Ectodermal cell (in vitro differentiated cells): ENCODE results near the gene HID1.
A peak's percentile ranks its signal among the peaks of the same experiment; 100 is the strongest.
"Not testable (repeated sequence)": the region's sequence is repeated elsewhere in the genome, so short reads cannot be mapped to it uniquely, and the experiment has no call there.

ENCODE experiments used
- H3K27ac ChIP-seq: 2 replicates; pipeline ENCODE4 v1.7.0; 2013; ENCODE audit warnings: mild to moderate bottlenecking, low read depth, low read length; ENCODE audit not compliant: insufficient read depth, poor library complexity, severe bottlenecking
- H3K27me3 ChIP-seq: 2 replicates; pipeline ENCODE4 v1.7.0; 2013; ENCODE audit warnings: mild to moderate bottlenecking, low read length; ENCODE audit not compliant: insufficient read depth, control insufficient read depth, poor library complexity, severe bottlenecking
- H3K36me3 ChIP-seq: one replicate; pipeline ENCODE4 v1.7.0; 2013; ENCODE audit warnings: low read length; ENCODE audit not compliant: control insufficient read depth, insufficient read depth
- H3K4me1 ChIP-seq: one replicate; pipeline ENCODE4 v1.7.0; 2013; ENCODE audit warnings: low read length; ENCODE audit not compliant: control insufficient read depth, insufficient read depth
- H3K4me3 ChIP-seq: 2 replicates; pipeline ENCODE4 v1.7.0; 2013; ENCODE audit warnings: low read depth, low read length, control low read depth; ENCODE audit not compliant: insufficient read depth
- H3K9me3 ChIP-seq: 2 replicates; pipeline ENCODE4 v1.7.0; 2013; ENCODE audit warnings: mild to moderate bottlenecking, low read length, moderate library complexity; ENCODE audit not compliant: control insufficient read depth
- WGBS, 2 experiments: methylation state at CpG; one replicate each; pipeline ENCODE4 v1.1.7; 2013; ENCODE audit warnings: missing lambda C conversion rate in 2 of 2; 5-methylcytosine and 5-hydroxymethylcytosine counted together

The HID1 gene

GRCh38 chr17:74971069-74971841 lies 1.3 kb downstream of the HID1 start:
- Histone ChIP-seq H3K9me3 (no peaks in the 10 kb centered on the region), H3K27me3 (peaks cover 63% of the 10 kb centered on the region), H3K36me3 (no peaks in the 10 kb centered on the region), H3K4me3 (peak overlapping the region; percentile 49), H3K27ac (no peak overlapping the region), H3K4me1 (peaks cover 5% of the 10 kb centered on the region)
- 91 to 93% methylated on average over 8 of the region's 8 CpGs for WGBS, 2 experiments

DNA sequence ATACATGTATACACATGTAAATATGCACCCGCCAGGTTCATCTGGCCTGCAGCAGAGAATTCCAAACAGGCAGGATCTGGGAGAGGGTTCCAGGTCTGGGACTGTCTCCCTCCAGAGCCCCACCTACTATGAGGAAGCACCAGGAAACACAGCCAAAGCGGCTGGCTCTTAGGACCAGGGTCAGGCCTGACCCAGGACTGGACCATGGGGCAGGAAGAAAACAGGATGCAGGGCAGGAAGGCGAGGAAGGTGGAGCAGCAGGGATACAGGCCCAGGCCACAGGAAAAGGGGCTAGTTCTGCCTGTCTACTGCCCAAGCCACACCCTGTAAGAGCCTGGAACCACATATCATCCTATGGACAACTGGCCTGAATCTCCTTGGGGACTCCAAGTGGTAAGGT lies 2.2 kb downstream of the HID1 start:
- H3K4me3 ChIP-seq, result no peak overlapping the region
- H3K4me1 ChIP-seq, result peaks cover 5% of the 10 kb centered on the region
- H3K36me3 ChIP-seq, result no peaks in the 10 kb centered on the region
- 86 to 91% methylated on average over 3 of the region's 3 CpGs for WGBS, 2 experiments
- peaks cover 54% of the 10 kb centered on the region for H3K27me3 ChIP-seq
- H3K9me3 ChIP-seq, result no peaks in the 10 kb centered on the region
- H3K27ac ChIP-seq, result no peak overlapping the region

GRCh38 chr17:74969501-74969900 lies 3.1 kb downstream of the HID1 start:
- H3K4me1 ChIP-seq, H3K4me3 ChIP-seq, H3K36me3 ChIP-seq, H3K27ac ChIP-seq, H3K9me3 ChIP-seq: not testable (repeated sequence)
- peaks cover 45% of the 10 kb centered on the region for H3K27me3 ChIP-seq
- WGBS, 2 experiments, result 96% methylated on average over 5 of the region's 5 CpGs

DNA sequence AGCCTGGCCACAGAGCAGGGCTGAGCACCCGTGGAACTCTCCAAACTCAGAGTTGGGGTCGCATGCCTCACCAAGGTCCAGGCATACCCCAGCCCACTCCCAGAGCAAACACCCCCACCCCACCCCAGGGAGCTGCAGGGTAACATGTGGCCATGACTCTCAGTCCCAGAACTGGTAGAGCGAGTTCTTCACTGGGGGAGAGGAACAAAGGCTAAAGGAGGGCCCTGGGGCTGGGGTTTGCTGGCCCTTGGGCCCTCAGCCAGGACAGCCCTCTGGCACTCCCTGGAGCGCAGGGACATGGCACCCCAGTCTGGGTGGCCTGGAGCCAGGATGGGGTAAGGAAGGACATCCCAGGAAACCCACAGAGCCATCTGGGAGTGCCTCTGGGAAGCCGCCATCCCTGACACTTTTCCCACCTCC lies 4.2 kb downstream of the HID1 start:
- 84 to 87% methylated on average over 5 of the region's 5 CpGs for WGBS, 2 experiments
- Histone ChIP-seq H3K9me3 (no peaks in the 10 kb centered on the region), H3K27ac (no peak overlapping the region), H3K4me3 (no peak overlapping the region), H3K4me1 (peaks cover 5% of the 10 kb centered on the region), H3K27me3 (peaks cover 34% of the 10 kb centered on the region), H3K36me3 (no peaks in the 10 kb centered on the region)

DNA sequence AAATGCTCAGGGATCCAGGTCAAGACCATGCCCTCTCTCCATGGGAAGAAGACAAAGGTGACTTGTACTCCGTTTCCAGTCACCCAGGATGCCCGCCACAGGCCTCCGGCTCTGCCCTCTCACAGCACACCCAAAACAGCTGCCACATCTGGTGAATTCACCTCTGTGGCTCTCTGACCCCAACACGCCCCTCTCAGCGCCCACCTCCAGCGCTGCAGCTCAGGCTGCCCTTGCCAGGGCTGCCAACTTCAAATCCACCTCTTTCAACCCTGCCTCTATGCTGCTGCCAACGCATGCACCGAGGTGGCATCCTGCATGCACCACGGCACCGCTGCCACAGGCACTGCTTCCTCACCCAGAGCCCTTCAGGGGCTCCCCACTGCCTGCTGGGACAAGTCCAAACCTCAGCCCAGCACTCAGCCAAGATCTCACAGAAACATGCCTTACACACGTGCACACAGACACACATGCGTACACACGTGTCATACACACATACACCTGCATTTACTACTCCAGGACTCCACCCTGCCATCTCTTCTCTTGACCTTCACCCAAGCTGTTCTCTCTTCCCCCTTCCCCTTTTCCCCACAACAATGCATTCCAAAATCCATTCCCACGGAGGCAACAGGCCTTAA lies 7.5 kb downstream of the HID1 start:
- Histone ChIP-seq H3K27ac (no peak overlapping the region), H3K9me3 (no peaks in the 10 kb centered on the region), H3K4me1 (no peaks in the 10 kb centered on the region), H3K27me3 (peaks cover 6% of the 10 kb centered on the region), H3K4me3 (no peak overlapping the region), H3K36me3 (no peaks in the 10 kb centered on the region)
- 87 to 89% methylated on average over 14 of the region's 14 CpGs for WGBS, 2 experiments

GRCh38 chr17:74964246-74964761 lies 8.3 kb downstream of the HID1 start:
- Histone ChIP-seq H3K9me3 (no peaks in the 10 kb centered on the region), H3K27ac (no peak overlapping the region), H3K4me3 (no peak overlapping the region), H3K4me1 (no peaks in the 10 kb centered on the region), H3K27me3 (peaks cover 12% of the 10 kb centered on the region), H3K36me3 (no peaks in the 10 kb centered on the region)
- WGBS, 2 experiments, result 92 to 95% methylated on average over 12 of the region's 12 CpGs

DNA sequence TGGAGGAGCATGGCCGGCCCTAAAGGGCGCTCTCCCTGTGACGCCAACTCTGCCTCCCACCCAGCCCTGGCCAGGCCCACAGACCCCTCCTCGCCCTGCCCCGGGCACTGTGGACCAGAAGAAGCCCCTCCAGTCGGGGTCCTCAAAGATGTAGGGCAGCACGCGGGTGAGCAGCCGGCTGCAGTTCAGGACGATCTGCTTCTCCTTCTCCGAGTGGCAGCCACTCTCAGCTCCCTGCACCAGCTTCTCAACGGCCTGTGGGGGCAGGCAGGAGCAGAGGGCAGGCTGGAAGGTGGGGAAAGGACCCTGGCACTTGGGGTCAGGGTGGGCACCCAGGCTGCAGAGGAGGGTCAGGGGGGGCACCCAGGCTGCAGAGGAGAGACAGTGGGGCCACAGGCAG lies 8.9 kb downstream of the HID1 start:
- Histone ChIP-seq H3K27ac (no peak overlapping the region), H3K36me3 (no peaks in the 10 kb centered on the region), H3K4me3 (no peak overlapping the region), H3K4me1 (no peaks in the 10 kb centered on the region), H3K9me3 (no peaks in the 10 kb centered on the region), H3K27me3 (peaks cover 18% of the 10 kb centered on the region)
- 68 to 75% methylated on average over 12 of the region's 12 CpGs for WGBS, 2 experiments

DNA sequence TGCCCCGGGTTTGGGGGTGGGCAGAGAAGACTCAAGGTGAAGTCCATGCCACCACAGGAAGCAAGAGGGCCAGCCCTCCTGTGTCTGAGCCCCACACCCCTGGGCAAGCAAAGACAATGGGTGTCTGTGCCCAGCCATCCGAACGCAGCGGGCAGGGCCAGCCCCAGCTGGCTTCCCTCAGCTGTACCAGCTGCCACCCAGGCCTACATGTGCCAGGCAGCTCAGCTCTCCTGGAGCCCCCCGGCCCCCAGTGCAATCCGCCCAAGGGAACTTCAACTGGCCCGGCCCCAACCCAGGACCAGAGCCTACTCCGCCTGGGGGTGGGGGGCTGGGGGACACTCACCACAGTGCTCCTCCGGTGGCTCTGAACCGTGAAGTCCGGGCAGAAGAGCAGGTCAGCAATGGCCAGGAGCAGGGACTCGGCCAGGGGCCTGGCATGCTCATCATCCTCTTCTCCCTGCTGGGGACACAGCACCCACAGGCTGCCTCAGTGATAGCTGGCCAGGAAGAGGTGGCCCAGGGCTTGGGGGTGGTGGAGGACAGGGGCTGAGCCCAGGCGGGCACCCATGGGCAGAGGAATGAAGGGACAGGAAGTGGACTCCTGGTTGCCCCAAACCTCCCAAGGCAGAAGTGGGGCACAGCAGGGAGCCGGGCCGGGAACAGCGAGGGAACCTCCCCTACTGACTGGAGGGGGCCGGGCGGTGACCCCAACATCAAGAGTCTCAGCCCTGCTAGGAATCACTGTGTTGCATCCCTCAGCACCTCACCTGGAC lies 9.8 kb downstream of the HID1 start:
- H3K4me3 ChIP-seq, result no peak overlapping the region
- H3K27ac ChIP-seq, result no peak overlapping the region
- H3K9me3 ChIP-seq, result no peaks in the 10 kb centered on the region
- 87 to 89% methylated on average over 18 of the region's 18 CpGs for WGBS, 2 experiments
- no peaks in the 10 kb centered on the region for H3K36me3 ChIP-seq
- H3K4me1 ChIP-seq, result no peaks in the 10 kb centered on the region
- peaks cover 26% of the 10 kb centered on the region for H3K27me3 ChIP-seq

- Histone ChIP-seq H3K4me3 (no peak overlapping the region), H3K36me3 (no peaks in the 10 kb centered on the region), H3K4me1 (no peaks in the 10 kb centered on the region), H3K27me3 (peaks cover 26% of the 10 kb centered on the region), H3K9me3 (no peaks in the 10 kb centered on the region), H3K27ac (no peak overlapping the region)
- WGBS, 2 experiments, result 53 to 56% methylated on average over 23 of the region's 23 CpGs
Observed at GRCh38 chr17:74961657-74962350, 10.8 kb downstream of the HID1 start.
